GM21423 (cell line): ENCODE results near the gene FAM81A.

Experiments
- ATAC-seq: cut with Tn5 transposase; IDR thresholded peaks from one replicate; pipeline ENCODE4 v1.9.1; 2021; ENCODE audit warnings: mild to moderate bottlenecking, moderate library complexity; ENCODE audit not compliant: unreplicated experiment

The FAM81A gene

GRCh38 chr15:59571606-59572005 lies 133.6 kb downstream of the FAM81A start:
- ATAC-seq, result no peak
